ENCODE measurements around the gene FAM124B.

The FAM124B gene

GRCh38 chr2:224335991-224336390 is 65.9 kb downstream of the FAM124B start:
- no peak for DNase-seq (ENCODE audit: low read depth)

GRCh38 chr2:224334726-224335125 is 67.2 kb downstream of the FAM124B start:
- DNase-seq (ENCODE audit: low read depth), result no peak

GRCh38 chr2:224333726-224334482 is 68.0 kb downstream of the FAM124B start:
- no peak for DNase-seq (ENCODE audit: low read depth)

GRCh38 chr2:224331698-224332097 is 70.2 kb downstream of the FAM124B start:
- DNase-seq (ENCODE audit: low read depth), result no peak

- DNase-seq (ENCODE audit: low read depth), result no peak
Observed at GRCh38 chr2:224328798-224329197, 73.1 kb downstream of the FAM124B start.

Data from iris pigment epithelial cell (primary cell).